A549 (cell line): ENCODE results near the gene CPZ. TPM values are rescaled to one million over a fixed set of nuclear protein-coding genes. Genes with fewer than 3 reads are reported as not detected.

ENCODE experiments used
- ATAC-seq, 2 experiments: fragments of 200-7000 bp in 1 of 2; fragments of >200 bp in 1 of 2; cut with Nextera tagmentation in 1 of 2; cut with Tn5 transposase in 1 of 2; 3 replicates each; pipeline versions ENCODE4 v1.8.0 to v1.9.1; 2018 to 2020; ENCODE audit warnings: mild to moderate bottlenecking in 1 of 2, moderate library complexity in 1 of 2
- CTCF ChIA-PET: fragments of 300-600 bp; sonication (Branson Sonifier 250); formaldehyde crosslinking; extraction: SDS; loops from one replicate; lab custom pipeline; 2021; ENCODE audit warnings: antibody characterized with exemption, inconsistent platforms; lab: Yijun Ruan, JAX
- POLR2A ChIA-PET: fragments of 350-600 bp; formaldehyde crosslinking; extraction: SDS; loops from one replicate; lab custom pipeline; 2021; ENCODE audit warnings: antibody characterized with exemption, inconsistent platforms; lab: Yijun Ruan, JAX
- DNase-seq, 2 experiments: peaks; one replicate each; pipeline versions ENCODE4 v3.0.0 to v3.0.0-alpha.2; 2011 to 2016; ENCODE audit warnings: low read depth in 1 of 2, low spot score in 1 of 2
- FAIRE-seq: peaks from 2 replicates; lab custom pipeline; 2011; peaks lifted over from hg19 to GRCh38; lab: Jason Lieb, UNC
- H3K27ac ChIP-seq, 2 experiments: fragments of >200 bp; sonication (Bioruptor Twin); formaldehyde crosslinking; 3 replicates each; pipeline ENCODE4 v1.5.1; 2016 to 2017
- H3K4me1 ChIP-seq: fragments of >200 bp; sonication (Bioruptor Twin); formaldehyde crosslinking; 3 replicates; pipeline ENCODE4 v1.6.1; 2016
- H3K4me2 ChIP-seq: fragments of >200 bp; sonication (Bioruptor Twin); formaldehyde crosslinking; 3 replicates; pipeline ENCODE4 v1.6.1; 2016
- H3K4me3 ChIP-seq: fragments of >200 bp; sonication (Bioruptor Twin); formaldehyde crosslinking; 3 replicates; pipeline ENCODE4 v1.5.1; 2016
- H3K9me3 ChIP-seq: fragments of >200 bp; sonication (Bioruptor Twin); formaldehyde crosslinking; 3 replicates; pipeline ENCODE4 v1.6.1; 2016
- CHD2 ChIP-seq: fragments of 150-350 bp; IDR thresholded peaks from 2 replicates; pipeline ENCODE4 v1.6.1; 2014; ENCODE audit warnings: low read length; ENCODE audit not compliant: partially characterized antibody
- EHF ChIP-seq: fragments of 250-450 bp; sonication (Bioruptor Pico); IDR thresholded peaks from 2 replicates; pipeline ENCODE4 v1.5.0; 2020; ENCODE audit warnings: mild to moderate bottlenecking
- EHMT2 ChIP-seq: fragments of 200-600 bp; sonication (generic); IDR thresholded peaks from 2 replicates; pipeline ENCODE4 v1.6.1; 2016; ENCODE audit warnings: antibody characterized with exemption, low read depth, mild to moderate bottlenecking, moderate library complexity
- FOSB ChIP-seq: fragments of 250-450 bp; sonication (Bioruptor Pico); IDR thresholded peaks from 2 replicates; pipeline ENCODE4 v1.5.0; 2020; ENCODE audit warnings: mild to moderate bottlenecking, moderate library complexity
- FOSL2 ChIP-seq, 2 experiments: fragments of 450-650 bp in 1 of 2; fragments of >200 bp in 1 of 2; sonication (Bioruptor Twin) in 1 of 2; formaldehyde crosslinking; IDR thresholded peaks; 2 replicates each; pipeline versions ENCODE4 v1.5.0 to v1.6.1; 2016 to 2020; ENCODE audit warnings: mild to moderate bottlenecking in 1 of 2, moderate library complexity in 1 of 2
- HDAC2 ChIP-seq: fragments of 200-600 bp; sonication (generic); IDR thresholded peaks from 2 replicates; pipeline ENCODE4 v1.6.1; 2016
- HES2 ChIP-seq: fragments of >200 bp; sonication (Bioruptor Twin); formaldehyde crosslinking; IDR thresholded peaks from 2 replicates; pipeline ENCODE4 v1.6.1; 2016
- HEYL ChIP-seq: fragments of 250-450 bp; sonication (Bioruptor Pico); IDR thresholded peaks from 2 replicates; pipeline ENCODE4 v1.8.0; 2021; ENCODE audit warnings: mild to moderate bottlenecking, moderate library complexity
- HOXB5 ChIP-seq: fragments of 250-450 bp; sonication (Bioruptor Pico); IDR thresholded peaks from 2 replicates; pipeline ENCODE4 v1.5.0; 2020; ENCODE audit warnings: mild to moderate bottlenecking, moderate library complexity
- JUN ChIP-seq, 2 experiments: fragments of >200 bp; sonication (Bioruptor Twin); formaldehyde crosslinking; IDR thresholded peaks; 2 replicates in 1 of 2; 3 replicates in 1 of 2; pipeline ENCODE4 v1.6.1; 2016 to 2017
- KDM1A ChIP-seq: fragments of 200-600 bp; sonication (generic); IDR thresholded peaks from 2 replicates; pipeline ENCODE4 v1.6.1; 2016; ENCODE audit warnings: low read depth, mild to moderate bottlenecking
- KDM5A ChIP-seq: fragments of 200-600 bp; sonication (generic); IDR thresholded peaks from 2 replicates; pipeline ENCODE4 v1.6.1; 2016; ENCODE audit warnings: antibody characterized with exemption, mild to moderate bottlenecking
- MAFK ChIP-seq: fragments of 450-650 bp; IDR thresholded peaks from 2 replicates; pipeline ENCODE4 v1.6.1; 2014; ENCODE audit not compliant: partially characterized antibody
- NPAS2 ChIP-seq: fragments of 250-450 bp; sonication (Bioruptor Pico); IDR thresholded peaks from 2 replicates; pipeline ENCODE4 v1.8.0; 2022; ENCODE audit warnings: mild to moderate bottlenecking, moderate library complexity, borderline replicate concordance
- POLR2A ChIP-seq: IDR thresholded peaks from 2 replicates; pipeline ENCODE4 v1.6.1; 2012; ENCODE audit warnings: mild to moderate bottlenecking, low read length
- RAD21 ChIP-seq, 2 experiments: fragments of >200 bp in 1 of 2; sonication (Bioruptor Twin) in 1 of 2; formaldehyde crosslinking in 1 of 2; IDR thresholded peaks in 1 of 2; conservative IDR thresholded peaks in 1 of 2; 2 replicates in 1 of 2; 3 replicates in 1 of 2; pipeline ENCODE4 v1.6.1; 2012 to 2018; ENCODE audit warnings: inconsistent platforms in 1 of 2
- RARB ChIP-seq: fragments of 250-450 bp; sonication (Bioruptor Pico); IDR thresholded peaks from 2 replicates; pipeline ENCODE4 v1.8.0; 2021; ENCODE audit warnings: mild to moderate bottlenecking, moderate library complexity
- RNF2 ChIP-seq: fragments of 200-600 bp; sonication (generic); IDR thresholded peaks from 2 replicates; pipeline ENCODE4 v1.6.1; 2016; ENCODE audit warnings: low read depth, mild to moderate bottlenecking, antibody characterized with exemption, moderate library complexity, borderline replicate concordance
- SREBF2 ChIP-seq: fragments of 450-650 bp; IDR thresholded peaks from 2 replicates; pipeline ENCODE4 v1.6.1; 2014; ENCODE audit warnings: mild to moderate bottlenecking, moderate library complexity
- TFCP2L1 ChIP-seq: fragments of 250-450 bp; sonication (Bioruptor Pico); IDR thresholded peaks from 2 replicates; pipeline ENCODE4 v1.5.0; 2021; ENCODE audit warnings: mild to moderate bottlenecking
- TP53 ChIP-seq: fragments of 250-450 bp; sonication (Bioruptor Pico); IDR thresholded peaks from 2 replicates; pipeline ENCODE4 v1.5.0; 2021; ENCODE audit warnings: mild to moderate bottlenecking, moderate library complexity
- USF2 ChIP-seq: fragments of 450-650 bp; IDR thresholded peaks from 2 replicates; pipeline ENCODE4 v1.6.1; 2014; ENCODE audit warnings: antibody characterized with exemption
- ZNF302 ChIP-seq: fragments of 250-450 bp; sonication (Bioruptor Pico); IDR thresholded peaks from 2 replicates; pipeline ENCODE4 v1.9.0; 2021; ENCODE audit warnings: inconsistent platforms, mild to moderate bottlenecking, moderate library complexity
- ZSCAN20 ChIP-seq: fragments of 250-450 bp; sonication (Bioruptor Pico); IDR thresholded peaks from 2 replicates; pipeline ENCODE4 v1.8.0; 2022; ENCODE audit warnings: mild to moderate bottlenecking, moderate library complexity
- WGBS: methylation state at CpG from one replicate; pipeline ENCODE4 v1.1.6; 2017; ENCODE audit errors: missing lambda C conversion rate; 5-methylcytosine and 5-hydroxymethylcytosine counted together
- polyA plus RNA-seq, 4 experiments: library from polyadenylated mRNA; depleted of rRNA in 3 of 4; stranded (reverse); fragments of >200 nt; fragmentation: RNase III in 1 of 4; extraction: RNeasy Plus Mini Kit Qiagen cat#74134 plus additional on column Dnase treatment in 1 of 4; gene quantifications; 2 replicates in 3 of 4; 3 replicates in 1 of 4; pipeline ENCODE4 v1.2.3, GENCODE V29; 2011 to 2017
- TF ChIP-seq, protein P1 (sequence below): fragments of 250-450 bp; sonication (Bioruptor Pico); IDR thresholded peaks from 2 replicates; pipeline ENCODE4 v1.5.0; 2021; ENCODE audit warnings: mild to moderate bottlenecking, moderate library complexity, borderline replicate concordance
- TF ChIP-seq, protein P2 (sequence below): fragments of >200 bp; sonication (Bioruptor Twin); formaldehyde crosslinking; IDR thresholded peaks from 3 replicates; pipeline ENCODE4 v1.6.1; 2016
- TF ChIP-seq, protein P3 (sequence below): fragments of 200-600 bp; sonication (generic); IDR thresholded peaks from 2 replicates; pipeline ENCODE4 v1.6.1; 2016; ENCODE audit warnings: antibody characterized with exemption, mild to moderate bottlenecking, moderate library complexity

The CPZ gene
- polyA plus RNA-seq, 2 of the 4 experiments (the other 2 are of a cell fraction) = 0.09 to 0.21 TPM

DNA sequence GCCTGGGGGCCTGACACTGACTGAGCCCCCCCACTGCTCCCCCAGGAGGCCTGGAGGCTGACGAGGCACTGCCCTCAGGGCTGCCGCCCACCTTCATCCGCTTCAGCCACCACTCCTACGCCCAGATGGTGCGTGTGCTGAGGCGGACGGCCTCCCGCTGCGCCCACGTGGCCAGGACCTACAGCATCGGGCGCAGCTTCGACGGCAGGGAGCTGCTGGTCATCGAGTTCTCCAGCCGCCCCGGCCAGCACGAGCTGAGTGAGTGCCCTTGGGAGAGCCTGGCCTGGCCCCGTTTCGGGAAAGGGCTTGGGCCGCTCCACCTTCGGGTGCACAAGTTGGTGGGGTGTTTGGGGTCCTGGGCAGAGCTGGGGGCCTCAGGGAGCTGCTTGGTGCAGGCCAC is 11.4 kb downstream of the CPZ start:
- ChIA-PET CTCF (no interaction called here), POLR2A (no interaction called here)
- Histone ChIP-seq H3K9me3 (no peaks in the 10 kb centered on the region), H3K4me3 (no peak overlapping the region), H3K4me1 (no peaks in the 10 kb centered on the region), H3K27ac (no peak overlapping the region), H3K4me2 (no peak overlapping the region)
- no peak for FAIRE-seq
- WGBS = no CpG with 5 or more reads among the region's 22 CpGs
- DNase-seq = no peak
- ATAC-seq = no peak
- TF ChIP-seq TP53 (no peak), JUN (IDR thresholded peaks at IDR 0.05) (no peak), EHF (CRISPR knock-in tag) (no peak), SREBF2 (no peak), HES2 (no peak), KDM5A (no peak), HOXB5 (CRISPR knock-in tag) (no peak), ZNF302 (no peak), KDM1A (no peak), USF2 (no peak)
- TF ChIP-seq, protein P1, sequence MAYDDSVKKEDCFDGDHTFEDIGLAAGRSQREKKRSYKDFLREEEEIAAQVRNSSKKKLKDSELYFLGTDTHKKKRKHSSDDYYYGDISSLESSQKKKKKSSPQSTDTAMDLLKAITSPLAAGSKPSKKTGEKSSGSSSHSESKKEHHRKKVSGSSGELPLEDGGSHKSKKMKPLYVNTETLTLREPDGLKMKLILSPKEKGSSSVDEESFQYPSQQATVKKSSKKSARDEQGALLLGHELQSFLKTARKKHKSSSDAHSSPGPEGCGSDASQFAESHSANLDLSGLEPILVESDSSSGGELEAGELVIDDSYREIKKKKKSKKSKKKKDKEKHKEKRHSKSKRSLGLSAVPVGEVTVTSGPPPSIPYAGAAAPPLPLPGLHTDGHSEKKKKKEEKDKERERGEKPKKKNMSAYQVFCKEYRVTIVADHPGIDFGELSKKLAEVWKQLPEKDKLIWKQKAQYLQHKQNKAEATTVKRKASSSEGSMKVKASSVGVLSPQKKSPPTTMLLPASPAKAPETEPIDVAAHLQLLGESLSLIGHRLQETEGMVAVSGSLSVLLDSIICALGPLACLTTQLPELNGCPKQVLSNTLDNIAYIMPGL (CRISPR knock-in tag) = no peak

DNA sequence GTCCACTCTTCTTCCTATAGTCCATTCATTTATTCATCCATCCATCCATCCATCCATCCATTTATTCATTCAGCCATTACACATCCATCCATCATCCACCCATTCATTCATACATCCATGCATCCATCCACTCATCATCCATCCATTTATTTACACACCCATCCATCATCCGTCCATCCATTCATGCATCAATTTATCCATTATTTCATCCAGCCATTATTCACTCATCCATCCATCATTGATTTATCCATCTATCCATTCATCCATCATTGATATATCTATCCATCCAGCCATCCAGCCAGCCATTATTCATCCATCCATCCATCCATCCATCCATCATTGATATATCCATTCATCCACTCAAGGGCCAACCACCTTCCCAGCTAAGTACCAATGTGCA is 12.7 kb downstream of the CPZ start:
- H3K4me1 ChIP-seq = no peaks in the 10 kb centered on the region
- no peak for FAIRE-seq
- TF ChIP-seq, protein P2, sequence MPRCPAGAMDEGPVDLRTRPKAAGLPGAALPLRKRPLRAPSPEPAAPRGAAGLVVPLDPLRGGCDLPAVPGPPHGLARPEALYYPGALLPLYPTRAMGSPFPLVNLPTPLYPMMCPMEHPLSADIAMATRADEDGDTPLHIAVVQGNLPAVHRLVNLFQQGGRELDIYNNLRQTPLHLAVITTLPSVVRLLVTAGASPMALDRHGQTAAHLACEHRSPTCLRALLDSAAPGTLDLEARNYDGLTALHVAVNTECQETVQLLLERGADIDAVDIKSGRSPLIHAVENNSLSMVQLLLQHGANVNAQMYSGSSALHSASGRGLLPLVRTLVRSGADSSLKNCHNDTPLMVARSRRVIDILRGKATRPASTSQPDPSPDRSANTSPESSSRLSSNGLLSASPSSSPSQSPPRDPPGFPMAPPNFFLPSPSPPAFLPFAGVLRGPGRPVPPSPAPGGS = no peak
- TF ChIP-seq CHD2 (no peak), RARB (CRISPR knock-in tag) (no peak), JUN (IDR thresholded peaks at IDR 0.05) (no peak), EHF (CRISPR knock-in tag) (no peak), TFCP2L1 (CRISPR knock-in tag) (no peak), HDAC2 (no peak), MAFK (no peak), RNF2 (no peak), POLR2A (no peak), TP53 (no peak), HOXB5 (CRISPR knock-in tag) (no peak), FOSB (no peak), FOSL2 (IDR thresholded peaks at IDR 0.05) (no peak), FOSL2 (CRISPR knock-in tag; IDR thresholded peaks at IDR 0.05) (no peak), NPAS2 (CRISPR knock-in tag) (no peak), RAD21 (conservative IDR thresholded peaks at IDR 0.05 in 1 of 2, IDR thresholded peaks at IDR 0.05 in 1 of 2) (no peak), ZSCAN20 (CRISPR knock-in tag) (no peak), EHMT2 (no peak), HEYL (CRISPR knock-in tag) (no peak)
- TF ChIP-seq, protein P3, sequence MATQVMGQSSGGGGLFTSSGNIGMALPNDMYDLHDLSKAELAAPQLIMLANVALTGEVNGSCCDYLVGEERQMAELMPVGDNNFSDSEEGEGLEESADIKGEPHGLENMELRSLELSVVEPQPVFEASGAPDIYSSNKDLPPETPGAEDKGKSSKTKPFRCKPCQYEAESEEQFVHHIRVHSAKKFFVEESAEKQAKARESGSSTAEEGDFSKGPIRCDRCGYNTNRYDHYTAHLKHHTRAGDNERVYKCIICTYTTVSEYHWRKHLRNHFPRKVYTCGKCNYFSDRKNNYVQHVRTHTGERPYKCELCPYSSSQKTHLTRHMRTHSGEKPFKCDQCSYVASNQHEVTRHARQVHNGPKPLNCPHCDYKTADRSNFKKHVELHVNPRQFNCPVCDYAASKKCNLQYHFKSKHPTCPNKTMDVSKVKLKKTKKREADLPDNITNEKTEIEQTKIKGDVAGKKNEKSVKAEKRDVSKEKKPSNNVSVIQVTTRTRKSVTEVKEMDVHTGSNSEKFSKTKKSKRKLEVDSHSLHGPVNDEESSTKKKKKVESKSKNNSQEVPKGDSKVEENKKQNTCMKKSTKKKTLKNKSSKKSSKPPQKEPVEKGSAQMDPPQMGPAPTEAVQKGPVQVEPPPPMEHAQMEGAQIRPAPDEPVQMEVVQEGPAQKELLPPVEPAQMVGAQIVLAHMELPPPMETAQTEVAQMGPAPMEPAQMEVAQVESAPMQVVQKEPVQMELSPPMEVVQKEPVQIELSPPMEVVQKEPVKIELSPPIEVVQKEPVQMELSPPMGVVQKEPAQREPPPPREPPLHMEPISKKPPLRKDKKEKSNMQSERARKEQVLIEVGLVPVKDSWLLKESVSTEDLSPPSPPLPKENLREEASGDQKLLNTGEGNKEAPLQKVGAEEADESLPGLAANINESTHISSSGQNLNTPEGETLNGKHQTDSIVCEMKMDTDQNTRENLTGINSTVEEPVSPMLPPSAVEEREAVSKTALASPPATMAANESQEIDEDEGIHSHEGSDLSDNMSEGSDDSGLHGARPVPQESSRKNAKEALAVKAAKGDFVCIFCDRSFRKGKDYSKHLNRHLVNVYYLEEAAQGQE = no peak
- no peak overlapping the region for H3K4me3 ChIP-seq
- no peak overlapping the region for H3K27ac ChIP-seq
- 81% methylated on average over 1 of the region's 1 CpG for WGBS
- no peaks in the 10 kb centered on the region for H3K9me3 ChIP-seq
- ChIA-PET POLR2A (no interaction called here), CTCF (interaction anchor here (3.4 to 4.0 kb wide), 2 partner anchors 12 to 312 kb away, joined by 24 to 52 read pairs; no protein-coding TSS in a partner anchor)
- no peak for ATAC-seq
- H3K4me2 ChIP-seq = no peak overlapping the region
- no peak for DNase-seq
